Pons (tissue), 1 donor: Measurements from ENCODE around the gene CLIC4.
A peak's percentile ranks its signal among the peaks of the same experiment; 100 is the strongest.

Experiments used
- DNase-seq: peaks from one replicate; pipeline ENCODE4 v3.0.0-alpha.2; 2016; ENCODE audit warnings: low spot score

Gene CLIC4

DNA sequence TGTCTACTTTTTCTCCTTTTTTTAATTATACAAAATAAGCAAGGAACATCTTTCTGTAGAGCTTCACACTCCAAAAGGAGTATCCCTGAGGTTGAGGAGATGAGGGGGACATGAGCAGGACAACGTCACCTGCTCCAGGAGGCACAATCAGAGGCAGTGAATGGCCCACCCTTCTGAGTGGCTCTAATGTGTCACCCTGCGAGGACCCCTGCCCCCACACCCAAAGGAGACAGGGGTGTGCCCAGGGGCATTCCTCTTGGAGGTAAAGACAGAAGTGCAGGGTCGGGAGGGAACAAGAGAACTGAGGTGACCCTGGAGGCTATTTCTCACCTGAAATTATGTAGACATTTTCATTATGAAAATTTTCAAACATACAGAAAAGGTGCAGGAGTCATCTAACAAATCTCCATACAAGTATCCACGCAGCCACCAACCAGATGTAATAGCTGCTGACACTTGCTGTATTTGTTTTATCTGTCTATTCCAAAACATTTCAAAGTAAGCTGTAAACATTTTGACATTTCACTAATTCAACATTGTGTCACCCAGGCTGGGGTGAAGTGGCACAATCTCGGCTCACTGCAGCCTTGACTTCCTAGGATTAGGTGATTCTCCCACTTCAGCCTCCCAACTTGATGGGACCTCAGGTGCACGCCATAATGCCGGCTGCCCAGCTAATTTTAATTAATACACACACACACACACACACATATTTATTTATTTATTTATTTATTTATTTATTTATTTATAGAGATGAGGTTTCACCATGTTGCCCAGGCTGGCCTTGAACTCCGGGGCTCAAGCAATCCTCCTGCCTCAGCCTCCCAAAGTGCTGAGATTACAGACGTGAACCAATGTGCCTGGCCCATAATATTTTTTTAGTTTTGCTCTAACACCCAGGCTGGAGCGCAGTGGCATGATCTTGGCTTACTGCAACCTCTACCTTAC is 114.1 kb downstream of the CLIC4 start:
- DNase-seq: no peak

DNA sequence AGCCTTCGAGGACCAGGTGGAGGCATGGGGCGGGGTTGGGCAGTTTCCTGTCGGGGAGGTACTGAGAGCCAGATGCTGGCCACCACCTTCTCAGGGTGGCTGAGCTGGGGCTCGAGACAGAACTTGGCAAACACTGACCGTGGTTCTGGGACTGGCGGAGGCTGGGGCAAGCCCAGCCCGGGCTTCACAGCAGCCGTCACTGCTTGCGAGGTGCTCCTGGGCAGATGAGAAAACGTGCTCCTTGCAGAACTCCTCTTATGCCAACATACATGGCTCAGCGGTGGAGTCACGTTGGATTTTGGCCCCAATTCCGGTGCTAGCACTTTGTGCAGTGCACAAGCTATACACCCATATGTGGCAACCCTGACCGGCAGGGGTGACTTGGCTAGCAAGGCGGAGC is 115.6 kb downstream of the CLIC4 start:
- no peak for DNase-seq

DNA sequence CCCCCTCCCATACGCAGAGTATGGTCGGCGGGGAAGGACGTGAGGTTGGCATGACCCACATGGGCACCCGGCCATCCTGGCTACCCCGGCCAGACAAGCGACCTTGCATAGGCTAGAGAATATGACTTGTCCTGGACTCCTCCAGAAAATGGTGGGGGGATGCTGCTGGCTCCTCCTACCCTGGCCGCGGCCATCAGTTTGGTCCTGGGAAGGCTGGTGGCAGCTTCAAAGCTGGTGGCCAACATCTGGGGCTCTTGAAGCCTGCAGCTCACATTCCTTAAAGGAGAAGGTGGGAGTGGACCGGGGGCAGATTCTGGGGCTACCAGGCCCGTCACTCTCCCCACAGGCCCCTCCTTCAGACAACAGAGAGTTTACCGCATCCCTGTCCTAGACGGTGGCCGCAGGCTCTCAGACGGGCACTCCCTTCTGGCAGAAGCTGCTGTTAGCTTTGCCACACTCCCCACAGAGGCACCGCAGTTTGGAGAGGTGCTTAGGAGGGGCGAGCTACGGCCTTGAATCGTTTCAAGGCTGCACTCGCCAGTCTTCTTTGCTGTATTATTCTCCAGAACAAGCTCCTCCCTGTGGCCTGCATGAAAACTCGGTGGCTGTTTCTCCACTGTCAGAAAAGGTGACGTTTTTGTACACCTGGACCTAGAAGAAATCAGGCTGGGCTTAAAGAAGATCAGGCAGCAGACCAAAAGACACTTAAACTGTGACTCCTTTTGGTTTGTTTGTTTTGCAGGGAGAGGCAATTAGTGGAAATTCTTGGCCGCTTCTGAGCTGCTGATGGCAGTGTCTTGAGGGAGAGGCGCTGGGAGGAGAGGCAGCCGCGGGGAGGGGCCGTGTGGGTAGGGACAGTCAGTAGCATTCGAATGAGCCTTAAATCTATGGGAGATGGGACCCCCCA is 116.8 kb downstream of the CLIC4 start:
- DNase-seq: no peak

DNA sequence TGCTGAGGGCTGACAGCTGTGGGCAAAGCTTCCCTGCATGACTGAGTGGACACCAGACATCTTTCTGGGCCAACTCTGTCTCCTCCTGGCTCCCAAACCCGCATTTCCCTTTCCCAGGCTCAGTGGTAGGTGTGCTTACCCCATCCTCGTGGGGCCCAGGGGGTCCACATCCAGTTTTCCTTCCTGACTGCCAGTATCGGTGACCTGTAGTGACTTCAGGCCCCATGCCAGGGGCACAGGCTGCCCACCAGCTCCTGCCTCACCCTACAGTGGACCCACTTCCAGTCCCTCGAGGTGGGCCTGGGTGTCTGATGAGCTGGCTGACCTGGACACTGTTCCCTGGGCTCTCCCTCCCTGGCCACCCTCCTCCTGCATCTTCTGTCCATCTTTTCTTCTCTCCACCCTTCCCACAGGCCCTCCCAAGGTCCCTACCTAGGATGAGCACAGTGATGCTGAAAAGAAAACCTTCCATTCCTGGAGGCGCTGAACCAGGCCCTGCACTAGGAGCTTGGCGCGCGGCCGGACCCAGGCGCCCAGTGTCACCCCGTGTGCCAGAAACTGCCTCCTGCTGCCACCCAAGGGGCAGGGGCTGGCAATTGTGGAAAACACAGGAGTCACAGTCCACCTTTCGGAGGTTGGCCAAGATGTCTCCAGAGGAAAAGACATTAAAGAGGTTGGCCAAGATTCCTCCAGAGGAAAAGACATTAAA is 117.7 kb downstream of the CLIC4 start:
- no peak for DNase-seq

DNA sequence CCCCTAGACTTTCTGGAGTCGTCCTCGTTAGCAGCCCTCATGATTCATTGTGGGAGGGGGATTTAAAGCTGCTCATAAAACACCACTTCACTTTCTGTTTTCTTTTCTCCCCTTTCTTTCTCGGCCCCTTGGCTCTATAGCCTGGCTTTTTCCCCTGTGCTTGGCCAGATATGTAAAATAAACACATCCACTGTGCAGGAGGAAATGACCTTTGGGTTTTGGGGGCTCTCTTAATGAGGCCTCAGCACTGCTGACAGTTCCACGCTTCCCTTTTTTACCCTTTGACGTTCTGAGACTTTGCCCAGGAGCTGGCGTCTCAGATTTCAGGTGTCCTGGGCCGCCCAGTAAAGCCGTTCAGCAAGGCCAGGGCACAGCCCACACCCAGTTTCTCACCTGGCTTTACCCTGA is 119.1 kb downstream of the CLIC4 start:
- DNase-seq: no peak

DNA sequence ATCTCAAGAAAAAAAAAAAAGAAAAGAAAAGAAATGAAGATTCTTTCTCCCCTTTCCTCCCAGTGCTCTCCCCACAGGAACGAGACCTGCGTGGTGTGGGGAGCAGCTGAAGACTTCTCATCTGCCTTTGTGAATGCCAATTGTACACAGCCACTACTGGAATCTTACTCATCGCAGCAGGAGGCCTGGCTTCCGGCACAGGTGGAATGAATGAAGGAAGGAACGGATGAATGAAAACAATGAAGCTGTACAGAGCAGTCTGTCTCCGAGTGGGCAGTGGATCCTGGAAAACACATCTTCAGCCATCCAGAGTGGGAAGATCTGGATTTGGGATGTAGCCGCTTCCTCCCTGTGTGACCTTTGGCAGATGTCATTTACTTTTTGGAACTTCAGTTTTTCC is 119.9 kb downstream of the CLIC4 start:
- DNase-seq: no peak

DNA sequence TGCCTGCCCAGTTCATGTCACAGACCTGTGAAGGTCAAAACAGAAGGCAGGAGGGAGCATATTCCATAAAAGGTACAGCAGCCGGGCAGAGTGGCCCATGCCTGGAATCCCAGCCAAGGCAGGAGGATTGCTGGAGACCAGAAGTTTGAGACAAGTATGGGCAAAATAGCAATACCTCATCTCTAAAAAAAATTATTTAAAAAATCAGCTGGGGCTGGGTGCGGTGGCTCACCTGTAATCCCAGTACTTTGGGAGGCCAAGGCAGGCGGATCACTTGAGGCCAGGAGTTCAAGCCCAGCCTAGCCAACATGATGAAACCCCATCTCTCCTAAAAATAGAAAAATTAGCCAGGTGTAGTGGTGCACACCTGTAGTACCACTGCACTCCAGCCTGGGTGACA is 120.3 kb downstream of the CLIC4 start:
- DNase-seq: no peak

DNA sequence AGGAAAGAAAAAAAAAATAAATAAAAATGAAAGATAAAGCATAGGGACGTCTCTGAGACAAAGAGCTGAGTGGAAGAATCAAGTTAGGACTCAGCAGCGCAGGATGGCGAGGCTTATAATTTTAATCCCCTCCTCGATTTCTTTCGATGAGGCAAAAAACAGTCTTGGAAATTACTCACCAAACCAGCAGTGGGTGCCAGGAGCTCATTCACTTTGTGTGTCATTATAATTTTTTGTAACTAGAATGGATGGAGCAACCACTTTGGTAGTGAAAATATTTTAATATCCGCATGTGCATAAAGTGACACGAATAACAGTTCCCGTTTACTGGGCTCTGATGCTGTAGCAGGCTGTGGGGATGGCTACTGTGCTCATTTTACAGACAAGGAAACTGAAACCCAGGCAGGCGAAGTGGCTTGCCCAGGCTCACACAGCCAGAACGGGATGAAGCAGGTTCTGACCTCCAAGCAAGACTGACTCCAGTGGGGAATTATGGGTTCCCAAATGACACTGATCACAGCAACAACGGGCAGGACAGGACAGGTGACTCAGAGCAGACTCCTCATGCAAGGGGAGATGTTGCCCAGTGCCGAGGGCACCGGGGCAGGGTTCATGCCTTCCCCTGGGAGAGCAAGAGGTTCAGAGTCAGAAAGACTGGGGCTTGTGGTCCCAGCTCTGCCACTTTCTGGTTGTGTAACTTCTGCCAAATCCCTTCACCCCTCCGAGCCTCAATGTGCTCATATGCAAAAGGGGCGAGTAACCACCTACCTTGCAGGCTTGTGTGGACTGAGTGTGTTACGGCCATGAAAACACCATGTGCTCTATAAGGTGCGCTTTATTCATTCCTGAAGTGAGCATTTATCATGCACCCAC is 121.2 kb downstream of the CLIC4 start:
- DNase-seq: no peak

DNA sequence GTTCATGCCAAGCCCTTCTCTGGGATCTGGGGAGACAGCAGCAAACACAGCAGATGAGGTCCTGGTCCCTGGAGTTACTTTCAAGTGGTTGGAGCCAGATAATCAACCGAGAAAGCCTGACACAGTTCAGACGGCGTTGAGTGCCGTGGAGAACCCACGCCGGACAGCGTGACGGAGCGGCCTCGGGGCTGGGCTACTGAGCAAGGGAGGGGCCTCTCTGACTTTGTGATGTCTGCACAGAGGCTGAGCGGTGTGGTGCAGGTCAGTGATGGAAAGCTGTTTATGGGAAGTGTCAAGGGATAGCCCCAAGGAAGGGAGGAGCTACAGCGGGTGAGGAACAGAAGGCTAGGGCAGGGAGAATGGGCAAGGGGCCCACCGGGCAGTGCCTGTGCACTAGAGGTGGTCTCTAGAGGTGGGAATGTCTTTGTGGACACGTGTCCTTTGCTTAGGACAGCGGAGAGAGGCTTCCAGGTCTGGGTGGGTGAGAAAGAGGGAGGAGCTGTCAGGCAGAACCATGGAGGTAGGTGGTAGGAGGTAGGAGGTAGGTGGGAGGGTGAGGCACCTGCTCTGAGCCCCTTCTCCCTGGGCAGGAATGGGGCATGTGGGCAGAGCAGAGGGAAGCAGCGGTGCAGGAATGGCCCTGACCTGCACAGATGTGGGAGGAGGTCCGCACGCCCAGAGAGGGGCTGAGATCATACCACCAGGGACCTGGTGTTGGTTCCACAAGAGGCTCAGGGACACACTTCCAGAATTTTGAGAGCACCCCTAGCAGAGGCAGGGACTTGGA is 122.0 kb downstream of the CLIC4 start:
- DNase-seq: no peak

DNA sequence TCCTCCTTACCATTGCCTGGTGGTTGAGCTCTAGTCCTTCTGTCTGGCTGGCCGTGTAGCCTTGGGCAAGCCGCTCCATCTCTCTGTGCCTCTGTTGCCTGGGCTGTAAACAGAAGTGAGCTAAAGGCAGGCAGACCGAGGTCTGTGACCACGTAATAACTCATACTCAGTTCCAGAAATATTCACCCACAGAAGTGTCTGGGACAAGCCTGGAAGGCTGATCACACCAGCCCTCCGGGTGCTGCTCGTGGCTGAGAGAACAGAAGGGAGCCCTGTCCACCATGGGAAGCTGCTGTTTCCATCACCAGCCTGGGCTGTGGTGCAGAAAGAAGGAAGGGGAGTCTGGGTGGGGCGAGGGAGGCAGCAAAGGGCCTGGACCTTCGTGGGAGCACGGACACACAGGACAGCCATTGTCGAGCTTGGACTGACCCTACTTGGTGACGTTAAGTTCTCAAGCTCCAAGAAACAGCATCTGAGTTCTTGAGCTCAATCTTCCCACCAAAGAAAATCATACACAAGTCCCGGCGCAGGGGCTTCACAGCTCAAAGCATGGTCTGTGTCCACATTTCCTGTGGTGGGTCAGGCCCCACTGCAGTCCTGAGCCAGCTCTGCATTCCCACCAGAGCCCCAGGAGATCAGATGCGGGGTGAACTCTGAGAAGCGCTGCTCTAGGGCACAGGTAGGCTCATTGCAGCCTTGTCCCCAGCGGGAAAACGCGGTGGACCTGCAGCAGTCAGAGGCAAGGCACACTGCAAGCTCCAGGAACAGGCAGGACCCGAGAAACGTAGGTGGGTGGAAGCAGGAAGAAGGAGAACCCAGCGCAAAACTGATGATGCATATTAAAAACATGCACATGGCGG is 123.0 kb downstream of the CLIC4 start:
- DNase-seq: no peak

DNA sequence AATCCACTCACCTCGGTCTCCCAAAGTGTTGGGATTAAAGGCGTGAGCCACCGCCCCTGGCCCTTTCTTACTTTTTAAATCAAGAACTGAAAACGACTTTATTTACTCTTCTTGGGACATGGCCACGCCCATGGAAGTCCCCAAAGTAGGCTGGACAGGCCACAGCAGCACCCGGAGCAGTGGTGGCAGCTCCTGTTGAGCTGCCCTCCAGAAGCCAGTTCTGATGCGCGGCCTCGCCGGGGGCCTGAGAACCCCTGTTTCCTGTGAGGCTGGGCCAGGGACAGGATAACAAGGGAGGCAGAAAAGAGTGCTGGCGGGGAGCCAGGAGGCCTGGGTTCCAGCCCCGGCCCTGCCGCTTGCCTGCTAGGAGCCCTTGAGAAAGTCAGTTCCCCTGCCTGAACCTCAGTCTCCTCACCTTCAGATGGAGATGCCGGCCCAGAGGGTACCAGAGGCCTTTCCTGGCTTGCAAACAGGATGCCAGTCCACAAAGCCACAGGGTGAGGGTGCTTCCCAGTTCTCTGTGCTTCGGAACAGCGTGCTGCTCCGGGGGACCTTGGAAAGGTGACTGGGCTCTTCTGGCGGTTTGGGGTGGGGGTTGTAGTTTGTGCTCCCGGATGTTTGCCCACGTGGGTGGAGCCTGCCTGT is 125.4 kb downstream of the CLIC4 start:
- no peak for DNase-seq

DNA sequence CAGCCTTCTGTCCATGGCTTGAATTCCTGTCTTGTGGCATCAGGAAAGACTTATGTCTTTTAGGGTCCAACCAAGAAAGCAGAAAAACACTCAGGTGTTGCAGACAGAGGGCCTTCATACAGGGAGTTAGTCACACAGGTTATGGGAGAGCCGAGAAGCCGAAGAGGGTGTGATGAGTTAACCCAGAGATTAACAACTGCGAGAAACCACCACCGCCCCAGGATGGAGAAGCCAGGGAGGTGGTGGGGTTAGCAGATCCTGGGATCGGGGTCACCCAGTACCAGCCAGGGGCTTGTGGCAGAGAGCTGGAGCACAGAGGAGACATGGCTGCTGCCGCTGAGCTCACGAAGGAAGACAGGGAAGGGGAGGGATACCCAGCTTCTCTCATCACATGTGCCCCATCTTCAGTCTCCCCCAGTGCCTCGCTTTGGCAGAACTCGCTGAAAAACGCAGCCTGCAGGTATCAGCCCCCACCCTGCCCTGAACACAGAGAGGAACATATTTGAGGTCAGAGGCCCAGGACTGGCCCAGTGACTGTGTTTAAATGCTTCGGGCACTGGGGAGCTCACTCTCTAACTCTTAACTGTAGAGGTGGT is 126.2 kb downstream of the CLIC4 start:
- DNase-seq: no peak

DNA sequence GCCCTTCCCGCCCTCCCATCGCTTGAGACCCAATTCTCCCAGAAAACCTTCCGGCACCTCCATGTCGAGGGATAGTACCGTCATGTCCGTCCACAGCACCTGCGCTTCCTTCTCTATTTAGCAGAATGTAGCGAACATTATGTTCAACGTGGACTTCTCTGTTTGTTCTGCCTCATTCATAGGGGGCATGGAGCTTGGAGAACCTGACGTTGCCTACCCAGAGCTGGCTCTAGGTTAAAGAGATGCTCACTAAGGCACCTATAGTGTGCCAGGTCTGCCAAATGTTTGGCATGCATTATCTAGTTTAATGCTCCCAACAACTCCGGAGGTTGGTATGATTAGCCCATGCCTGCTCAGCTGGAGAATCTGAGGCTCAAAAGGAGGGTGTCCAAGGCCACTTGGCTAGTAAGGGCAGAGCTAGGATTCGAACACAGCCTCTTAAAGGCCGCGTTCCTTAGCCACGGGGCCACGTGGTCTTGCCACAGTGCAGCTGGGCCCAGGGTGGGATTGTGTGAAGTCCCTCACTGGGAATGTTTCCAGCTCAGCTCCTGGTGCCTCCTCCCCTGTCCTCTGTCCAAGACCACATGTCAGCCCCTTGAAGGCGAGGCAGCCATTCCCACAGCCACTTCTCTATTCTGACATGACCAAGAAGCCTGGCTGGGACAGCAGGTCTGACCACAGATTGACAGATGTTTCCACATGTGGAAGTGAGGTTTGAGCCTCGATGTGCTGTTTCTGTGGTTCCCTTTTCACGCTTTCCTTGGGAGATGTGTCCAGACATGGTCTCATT is 127.0 kb downstream of the CLIC4 start:
- peak; percentile 77 for DNase-seq

DNA sequence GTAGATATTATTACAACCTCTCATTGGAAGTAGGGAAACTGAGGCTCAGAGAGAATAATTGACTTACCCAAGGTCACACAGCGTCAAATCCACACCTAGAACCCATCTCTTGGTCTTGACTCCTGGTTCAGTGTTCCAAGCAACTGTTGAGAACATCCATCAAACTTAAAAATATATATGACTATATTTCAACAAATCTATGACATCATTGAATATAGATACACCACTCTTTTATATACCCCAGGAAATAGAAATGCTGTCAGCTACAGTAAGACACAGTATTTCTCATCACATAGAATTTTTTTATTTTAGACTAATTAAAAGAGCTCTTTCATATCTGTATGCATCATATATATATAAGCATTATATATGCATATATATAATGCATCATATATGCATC is 127.9 kb downstream of the CLIC4 start:
- DNase-seq: no peak

DNA sequence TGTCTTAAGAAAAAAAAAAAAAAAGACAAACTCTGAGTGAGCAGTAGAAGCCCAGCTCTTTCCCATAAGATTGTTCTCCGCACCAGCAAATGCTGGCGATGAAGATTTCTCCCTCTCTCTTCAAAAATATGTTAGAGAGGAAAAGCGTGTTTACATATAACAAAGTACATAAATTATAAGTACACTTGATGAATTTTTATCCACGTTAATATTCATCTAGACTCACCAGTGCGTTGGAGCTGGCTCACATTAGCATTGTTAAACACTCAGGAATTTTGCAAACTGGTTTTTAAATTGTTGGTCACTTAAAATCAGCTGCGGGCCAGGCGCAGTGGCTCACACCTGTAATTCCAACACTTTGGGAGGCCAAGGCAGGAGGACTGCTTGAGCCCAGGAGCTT is 128.8 kb downstream of the CLIC4 start:
- DNase-seq: no peak

DNA sequence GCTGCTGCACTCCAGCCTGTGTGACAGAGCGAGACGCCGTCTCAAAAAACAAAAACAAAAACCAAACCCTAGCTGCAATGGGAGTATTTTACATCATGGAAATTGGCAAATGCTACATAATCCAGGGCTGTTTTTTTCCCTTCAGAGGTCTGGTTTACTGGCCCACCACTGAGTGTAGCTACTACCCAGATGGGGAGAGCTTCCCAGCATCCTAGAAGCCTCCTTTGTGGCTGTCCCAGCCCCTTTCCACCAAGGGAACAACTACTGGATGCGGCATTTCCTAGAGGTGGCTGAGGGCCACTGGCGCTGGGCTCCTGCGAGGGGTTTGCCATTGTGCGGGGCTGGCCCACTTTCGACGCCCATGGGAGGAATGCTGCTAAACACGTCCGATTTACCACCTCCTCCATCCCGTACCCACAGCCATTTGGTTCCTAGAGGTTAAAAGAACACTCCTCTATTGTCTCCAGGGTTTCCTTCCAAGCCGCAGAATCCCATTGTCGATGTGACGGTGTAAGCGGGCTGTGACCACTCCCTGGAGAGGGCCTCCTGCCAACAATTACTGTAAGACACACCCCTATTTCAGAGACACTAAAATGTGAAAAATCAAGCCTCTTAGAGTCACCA is 129.5 kb downstream of the CLIC4 start:
- DNase-seq: no peak

DNA sequence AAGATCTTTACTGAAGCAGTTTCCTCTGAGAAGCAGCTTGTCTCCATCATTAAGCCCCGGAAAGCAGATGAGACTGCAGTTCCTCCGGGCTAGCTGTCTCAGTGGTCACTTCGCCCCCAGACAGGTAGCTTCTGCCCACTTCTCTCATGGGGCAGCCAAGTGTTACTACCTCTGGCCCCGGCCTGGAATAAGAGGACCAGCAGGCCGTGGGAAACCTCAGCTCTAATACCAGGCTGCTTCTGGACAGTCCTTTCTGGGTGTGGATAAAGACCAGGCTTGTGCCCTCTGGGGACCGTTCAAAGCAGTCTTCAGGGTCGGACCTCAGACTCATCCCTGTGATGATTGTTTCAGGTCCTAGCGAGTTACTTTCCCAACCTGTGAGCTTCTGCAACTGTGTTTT is 130.0 kb downstream of the CLIC4 start:
- no peak for DNase-seq
